GM12873 (cell line): Measurements from ENCODE around the gene ADAMTS16.

ENCODE experiments used
- TF ChIP-seq, protein P1 (sequence below): IDR thresholded peaks from 2 replicates; pipeline ENCODE4 v1.5.1; 2012; ENCODE audit warnings: low read depth, mild to moderate bottlenecking, moderate library complexity, low read length, control low read depth; ENCODE audit not compliant: insufficient read depth; ENCODE audit errors: missing control alignments

ADAMTS16 gene

DNA sequence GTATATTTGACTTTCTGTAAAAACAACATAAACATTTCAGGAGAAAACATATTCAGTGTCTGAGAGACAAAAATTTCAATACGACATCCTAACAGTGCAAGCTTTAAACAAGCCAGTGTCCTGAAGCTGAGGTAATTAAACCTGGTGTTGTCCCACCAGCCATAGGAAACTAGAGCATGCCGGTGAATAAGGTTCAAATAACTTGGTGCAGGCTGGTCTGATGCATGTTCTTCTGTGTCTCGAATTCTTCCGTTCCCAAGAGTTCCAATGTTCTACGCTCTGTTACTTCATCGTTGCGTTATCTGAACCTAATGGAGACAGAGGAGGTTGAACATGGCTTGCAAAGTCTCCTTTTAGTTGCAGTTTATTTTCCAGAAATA, 48.9 kb downstream of the ADAMTS16 start:
- TF ChIP-seq, protein P1, sequence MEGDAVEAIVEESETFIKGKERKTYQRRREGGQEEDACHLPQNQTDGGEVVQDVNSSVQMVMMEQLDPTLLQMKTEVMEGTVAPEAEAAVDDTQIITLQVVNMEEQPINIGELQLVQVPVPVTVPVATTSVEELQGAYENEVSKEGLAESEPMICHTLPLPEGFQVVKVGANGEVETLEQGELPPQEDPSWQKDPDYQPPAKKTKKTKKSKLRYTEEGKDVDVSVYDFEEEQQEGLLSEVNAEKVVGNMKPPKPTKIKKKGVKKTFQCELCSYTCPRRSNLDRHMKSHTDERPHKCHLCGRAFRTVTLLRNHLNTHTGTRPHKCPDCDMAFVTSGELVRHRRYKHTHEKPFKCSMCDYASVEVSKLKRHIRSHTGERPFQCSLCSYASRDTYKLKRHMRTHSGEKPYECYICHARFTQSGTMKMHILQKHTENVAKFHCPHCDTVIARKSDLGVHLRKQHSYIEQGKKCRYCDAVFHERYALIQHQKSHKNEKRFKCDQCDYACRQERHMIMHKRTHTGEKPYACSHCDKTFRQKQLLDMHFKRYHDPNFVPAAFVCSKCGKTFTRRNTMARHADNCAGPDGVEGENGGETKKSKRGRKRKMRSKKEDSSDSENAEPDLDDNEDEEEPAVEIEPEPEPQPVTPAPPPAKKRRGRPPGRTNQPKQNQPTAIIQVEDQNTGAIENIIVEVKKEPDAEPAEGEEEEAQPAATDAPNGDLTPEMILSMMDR: no peak

DNA sequence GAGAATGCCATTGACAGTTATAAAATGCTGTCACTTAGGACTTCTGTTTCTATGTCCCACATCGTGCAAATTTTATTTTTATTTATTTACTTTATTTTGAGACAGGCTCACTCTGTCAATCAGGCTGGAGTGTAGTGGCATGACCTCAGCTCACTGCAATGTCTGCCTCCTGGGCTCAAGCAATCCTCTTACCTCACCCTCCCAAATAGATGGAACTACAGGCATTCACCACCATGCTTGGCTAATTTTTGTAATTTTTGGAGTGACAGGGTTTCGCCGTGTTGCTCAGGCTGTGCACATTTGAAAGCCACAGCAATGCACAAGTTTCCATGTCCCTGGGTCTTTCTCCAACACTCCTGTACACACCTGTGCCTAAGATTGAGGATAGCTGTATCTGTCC, 51.8 kb downstream of the ADAMTS16 start:
- TF ChIP-seq, protein P1: no peak

DNA sequence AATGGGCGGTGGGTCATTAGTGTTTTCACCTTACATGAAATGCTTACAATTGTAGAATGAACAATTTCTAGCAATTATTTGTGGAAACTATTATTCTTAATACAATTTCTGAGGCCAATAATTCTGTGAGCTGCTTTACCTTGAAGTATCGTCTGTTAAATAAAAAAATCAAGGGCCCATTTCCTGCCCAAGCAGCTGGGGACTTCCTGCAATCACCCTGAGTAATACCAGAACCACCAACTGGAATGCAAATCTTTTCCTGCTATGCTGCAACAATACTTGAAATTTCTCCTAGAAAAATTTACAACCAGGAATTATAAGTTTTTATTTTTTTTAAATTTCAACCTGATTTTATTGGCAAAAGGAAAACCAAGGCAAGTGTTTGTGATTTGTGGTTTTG, 52.6 kb downstream of the ADAMTS16 start:
- TF ChIP-seq, protein P1: no peak

DNA sequence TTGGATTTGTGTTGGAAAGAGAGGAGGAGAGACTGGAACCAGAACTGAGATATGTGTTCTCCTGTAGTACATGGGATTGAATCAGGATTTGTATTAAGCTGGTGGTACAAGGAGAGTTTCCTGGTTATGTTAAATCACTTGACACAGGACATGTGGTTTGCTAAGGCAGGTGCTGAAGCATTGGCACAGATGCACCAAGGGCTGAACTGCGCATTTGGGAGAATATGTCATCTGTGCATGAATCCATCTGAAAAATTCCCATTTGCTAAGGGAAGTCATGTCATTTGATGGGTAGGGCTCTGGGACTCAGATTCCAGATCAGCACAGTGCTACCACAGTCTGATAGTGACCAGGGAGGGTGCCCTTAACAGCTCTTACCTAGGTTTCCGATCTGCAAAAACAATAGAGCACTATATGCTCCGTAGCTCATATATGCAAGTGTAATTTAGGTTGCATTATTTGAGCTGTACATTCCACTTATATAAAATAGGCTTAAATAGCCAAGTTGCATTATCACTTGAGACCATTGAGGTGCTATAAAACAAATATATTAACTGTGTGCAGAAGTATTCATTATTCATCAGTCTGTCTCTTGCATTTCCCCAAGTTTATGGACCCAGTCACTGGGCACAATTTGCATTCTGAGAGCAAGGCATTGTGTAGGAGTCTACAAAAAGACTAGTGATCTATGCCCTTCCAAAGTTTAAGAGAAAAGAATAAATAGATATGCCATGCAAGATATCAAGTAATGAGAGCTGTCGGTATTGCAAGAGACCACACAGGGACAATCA, 55.2 kb downstream of the ADAMTS16 start:
- TF ChIP-seq, protein P1: no peak

DNA sequence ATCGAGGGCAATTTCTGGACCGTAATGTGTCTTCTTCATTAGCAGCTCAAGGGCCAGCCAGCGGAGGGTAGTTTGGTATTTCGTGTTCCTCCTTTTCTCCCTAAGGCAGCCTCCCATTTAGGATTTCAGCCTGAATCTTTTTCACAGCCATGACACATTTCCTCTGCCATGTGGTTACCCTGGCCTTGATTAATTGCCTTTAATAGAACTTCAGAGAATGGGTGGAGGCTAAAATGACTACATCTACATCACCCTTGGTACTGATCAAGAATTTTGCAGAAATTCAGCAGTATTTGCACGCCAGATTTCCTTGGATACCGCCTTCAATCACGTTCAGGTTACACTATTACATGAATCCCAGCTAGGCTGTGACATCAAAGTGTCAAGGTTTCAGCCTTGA, 58.0 kb downstream of the ADAMTS16 start:
- TF ChIP-seq, protein P1: no peak

DNA sequence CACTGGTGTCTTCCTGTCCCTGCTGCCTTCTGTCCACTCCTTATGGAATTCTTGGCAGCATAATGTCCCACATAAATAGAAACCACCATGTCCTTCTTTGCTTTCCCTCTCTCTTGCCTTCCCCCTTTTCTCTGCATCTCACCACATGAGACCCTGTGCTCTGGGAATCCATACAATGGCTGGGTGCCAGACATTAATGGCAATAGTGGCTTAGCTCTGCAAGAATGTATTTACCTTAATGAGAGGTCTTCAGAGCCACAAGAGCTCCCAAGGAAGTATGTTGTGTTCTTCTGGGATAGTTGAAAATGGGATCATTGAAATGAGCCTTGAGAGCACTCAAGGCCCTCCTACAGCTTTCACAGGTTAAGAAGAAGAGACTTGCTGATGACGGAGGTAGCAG, 58.7 kb downstream of the ADAMTS16 start:
- TF ChIP-seq, protein P1: no peak

DNA sequence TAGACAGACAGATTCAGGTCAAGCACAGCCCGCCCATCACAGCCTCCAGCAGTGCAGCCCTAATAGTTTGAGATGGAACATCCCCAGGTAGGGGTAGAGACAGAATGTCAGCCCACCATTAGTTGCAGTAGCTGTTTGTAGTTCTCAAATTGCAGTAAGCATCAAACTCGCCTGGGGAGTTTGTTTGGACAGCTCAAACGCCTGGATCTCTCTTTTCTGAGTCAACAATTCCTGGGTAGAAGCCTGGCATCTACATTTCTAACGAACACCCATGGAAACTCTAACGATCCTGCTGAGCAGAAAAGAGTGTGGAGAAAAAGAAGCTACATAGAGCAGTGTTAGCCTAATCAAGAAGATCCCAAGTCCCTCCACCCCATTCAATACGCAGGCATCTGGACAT, 59.4 kb downstream of the ADAMTS16 start:
- TF ChIP-seq, protein P1: no peak
